IPS DF 6.9 (cell line): ENCODE data around the gene CAPZB.

Source experiments
- DNase-seq: peaks from one replicate; pipeline ENCODE4 v3.0.0-alpha.2; 2013; ENCODE audit warnings: low read depth, low spot score
- H3K27ac ChIP-seq: one replicate; pipeline ENCODE4 v1.5.1; 2013; ENCODE audit warnings: low read length, control low read depth
- H3K27me3 ChIP-seq: 2 replicates; pipeline ENCODE4 v1.6.1; 2013; ENCODE audit warnings: mild to moderate bottlenecking, low read length; ENCODE audit not compliant: control insufficient read depth, insufficient read depth
- H3K36me3 ChIP-seq: 2 replicates; pipeline ENCODE4 v1.6.1; 2013; ENCODE audit warnings: low read length; ENCODE audit not compliant: control insufficient read depth, insufficient read depth
- H3K4me1 ChIP-seq: 2 replicates; pipeline ENCODE4 v1.6.1; 2013; ENCODE audit warnings: low read length; ENCODE audit not compliant: control insufficient read depth, insufficient read depth
- H3K4me3 ChIP-seq: 2 replicates; pipeline ENCODE4 v1.5.1; 2013; ENCODE audit warnings: mild to moderate bottlenecking, low read length
- H3K9me3 ChIP-seq: 2 replicates; pipeline ENCODE4 v1.6.1; 2013; ENCODE audit warnings: low read length, inconsistent platforms; ENCODE audit not compliant: control insufficient read depth, insufficient read depth
- WGBS: extraction: QIAGEN DNeasy Blood & Tissue Kit; methylation state at CpG from one replicate; pipeline ENCODE4 v1.1.7; 2013; ENCODE audit warnings: mixed read lengths, missing lambda C conversion rate; ENCODE audit not compliant: insufficient read length, insufficient coverage; 5-methylcytosine and 5-hydroxymethylcytosine counted together

CAPZB gene

GRCh38 chr1:19439464-19440171, 45.7 kb downstream of the CAPZB start:
- Histone ChIP-seq H3K4me1 (peaks cover 4% of the 10 kb centered on the region; the same call in 1 of the 2 replicates), H3K27ac (no peak overlapping the region), H3K9me3 (no peaks in the 10 kb centered on the region), H3K36me3 (no peaks in the 10 kb centered on the region), H3K27me3 (no peaks in the 10 kb centered on the region), H3K4me3 (no peak overlapping the region)
- no peak for DNase-seq
- WGBS: no CpG with 5 or more reads among the region's 13 CpGs

- no peaks in the 10 kb centered on the region for H3K9me3 ChIP-seq
- H3K36me3 ChIP-seq: no peaks in the 10 kb centered on the region
- WGBS: no CpG with 5 or more reads among the region's 19 CpGs
- H3K4me1 ChIP-seq: peaks cover 4% of the 10 kb centered on the region; the same call in 1 of the 2 replicates
- H3K27ac ChIP-seq: no peak overlapping the region
- no peaks in the 10 kb centered on the region for H3K27me3 ChIP-seq
- no peak overlapping the region for H3K4me3 ChIP-seq
- DNase-seq: no peak
Observed at GRCh38 chr1:19438516-19439195, 46.7 kb downstream of the CAPZB start.

GRCh38 chr1:19437891-19438294, 47.4 kb downstream of the CAPZB start:
- WGBS: no CpG with 5 or more reads among the region's 17 CpGs
- H3K27ac ChIP-seq: no peak overlapping the region
- H3K4me3 ChIP-seq: no peak overlapping the region
- no peaks in the 10 kb centered on the region for H3K9me3 ChIP-seq
- H3K27me3 ChIP-seq: no peaks in the 10 kb centered on the region
- H3K36me3 ChIP-seq: no peaks in the 10 kb centered on the region
- peaks cover 4% of the 10 kb centered on the region; the same call in 1 of the 2 replicates for H3K4me1 ChIP-seq
- no peak for DNase-seq

GRCh38 chr1:19436716-19437476, 48.4 kb downstream of the CAPZB start:
- H3K9me3 ChIP-seq: no peaks in the 10 kb centered on the region
- H3K36me3 ChIP-seq: no peaks in the 10 kb centered on the region
- peaks cover 2% of the 10 kb centered on the region; the same call in 1 of the 2 replicates for H3K4me1 ChIP-seq
- no peak overlapping the region for H3K27ac ChIP-seq
- no CpG with 5 or more reads among the region's 8 CpGs for WGBS
- no peaks in the 10 kb centered on the region for H3K27me3 ChIP-seq
- no peak for DNase-seq
- H3K4me3 ChIP-seq: no peak overlapping the region

- Histone ChIP-seq H3K27ac (no peak overlapping the region), H3K4me1 (no peaks in the 10 kb centered on the region)
Observed at GRCh38 chr1:19435851-19436455, 49.4 kb downstream of the CAPZB start.

GRCh38 chr1:19435181-19435580, 50.2 kb downstream of the CAPZB start:
- H3K27me3 ChIP-seq: no peaks in the 10 kb centered on the region
- DNase-seq: no peak
- WGBS: no CpG with 5 or more reads among the region's 4 CpGs
- H3K4me3 ChIP-seq: no peak overlapping the region
- H3K27ac ChIP-seq: no peak overlapping the region
- H3K36me3 ChIP-seq: no peaks in the 10 kb centered on the region
- no peaks in the 10 kb centered on the region for H3K9me3 ChIP-seq
- H3K4me1 ChIP-seq: no peaks in the 10 kb centered on the region

More at GRCh38 chr1:19435851-19436455, 49.4 kb downstream of the CAPZB start:
- Histone ChIP-seq H3K9me3 (no peaks in the 10 kb centered on the region), H3K36me3 (no peaks in the 10 kb centered on the region), H3K4me3 (no peak overlapping the region), H3K27me3 (no peaks in the 10 kb centered on the region)
- DNase-seq: no peak
- WGBS: no CpG with 5 or more reads among the region's 13 CpGs

- no peak for DNase-seq
- Histone ChIP-seq H3K4me3 (no peak overlapping the region), H3K9me3 (no peaks in the 10 kb centered on the region), H3K27ac (no peak overlapping the region), H3K27me3 (no peaks in the 10 kb centered on the region), H3K4me1 (peaks cover 1% of the 10 kb centered on the region; the same call in 1 of the 2 replicates), H3K36me3 (no peaks in the 10 kb centered on the region)
- no CpG with 5 or more reads among the region's 2 CpGs for WGBS
Observed at GRCh38 chr1:19433719-19433998, 51.7 kb downstream of the CAPZB start.

GRCh38 chr1:19432943-19433718, 52.2 kb downstream of the CAPZB start:
- DNase-seq: no peak
- Histone ChIP-seq H3K4me3 (no peak overlapping the region), H3K9me3 (no peaks in the 10 kb centered on the region), H3K4me1 (peaks cover 1% of the 10 kb centered on the region; the same call in 1 of the 2 replicates), H3K27ac (no peak overlapping the region), H3K36me3 (no peaks in the 10 kb centered on the region), H3K27me3 (no peaks in the 10 kb centered on the region)
- no CpG with 5 or more reads among the region's 15 CpGs for WGBS

GRCh38 chr1:19430121-19431068, 54.9 kb downstream of the CAPZB start:
- no peak overlapping the region for H3K4me3 ChIP-seq
- peaks cover 1% of the 10 kb centered on the region; the same call in 1 of the 2 replicates for H3K4me1 ChIP-seq
- no CpG with 5 or more reads among the region's 16 CpGs for WGBS
- no peaks in the 10 kb centered on the region for H3K36me3 ChIP-seq
- H3K9me3 ChIP-seq: no peaks in the 10 kb centered on the region
- H3K27ac ChIP-seq: no peak overlapping the region
- H3K27me3 ChIP-seq: no peaks in the 10 kb centered on the region
- DNase-seq: no peak
